ENCODE measurements around the gene FXN.

GRCh38 chr9:69090946-69091345, 55.4 kb downstream of the FXN start:
- TF ChIP-seq GATA2 (IDR thresholded peaks at IDR 0.05; ENCODE audit: low read depth, low read length) (no peak), GATA3 (IDR thresholded peaks at IDR 0.05; ENCODE audit: low read depth, low read length) (no peak)
